HG03558 (cell line): Measurements from ENCODE around the gene MICAL3.
"Not testable (repeated sequence)": the region's sequence is repeated elsewhere in the genome, so short reads cannot be mapped to it uniquely, and the experiment has no call there.

Experiments used
- ATAC-seq: cut with Tn5 transposase; IDR thresholded peaks from one replicate; pipeline ENCODE4 v1.9.1; 2021; ENCODE audit warnings: moderate number of reproducible peaks; ENCODE audit not compliant: unreplicated experiment; ENCODE audit errors: extremely low read depth

The MICAL3 gene

GRCh38 chr22:17939579-17939978 lies 84.8 kb downstream of the MICAL3 start:
- ATAC-seq = no peak

DNA sequence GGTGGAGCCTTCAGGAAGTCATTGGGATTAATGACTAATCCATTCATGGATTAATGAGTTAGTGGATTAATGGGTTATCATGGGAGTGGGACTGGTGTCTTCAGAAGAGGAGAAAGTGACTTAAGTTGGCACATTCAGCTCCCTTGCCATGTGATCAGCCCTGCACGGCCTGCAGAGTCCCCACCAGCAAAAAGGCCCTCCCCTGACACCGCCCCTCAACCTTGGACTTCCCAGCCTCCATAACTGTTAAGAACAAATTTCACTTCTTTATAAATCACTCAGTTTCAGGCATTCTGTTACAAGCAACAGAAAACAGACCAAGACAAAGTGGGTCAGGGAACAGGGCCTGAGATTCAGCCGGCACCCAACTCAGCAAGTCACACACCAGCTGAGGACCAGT lies 85.3 kb downstream of the MICAL3 start:
- no peak for ATAC-seq

GRCh38 chr22:17938484-17938924 lies 85.9 kb downstream of the MICAL3 start:
- no peak for ATAC-seq

DNA sequence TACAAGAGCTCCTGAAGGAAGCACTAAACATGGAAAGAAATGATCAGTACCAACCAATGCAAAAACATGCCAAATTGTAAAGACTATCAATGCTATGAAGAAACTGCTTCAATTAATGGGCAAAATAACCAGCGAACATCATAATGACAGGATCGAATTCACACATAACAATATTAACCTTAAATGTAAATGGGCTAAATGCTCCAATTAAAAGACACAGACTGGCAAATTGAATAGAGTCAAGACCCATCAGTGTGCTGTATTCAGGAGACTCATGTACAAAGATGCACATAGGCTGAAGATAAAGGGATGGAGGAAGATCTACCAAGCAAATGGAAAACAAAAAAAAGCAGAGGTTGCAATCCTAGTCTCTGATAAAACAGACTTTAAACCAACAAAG lies 91.9 kb downstream of the MICAL3 start:
- not testable (repeated sequence) for ATAC-seq

DNA sequence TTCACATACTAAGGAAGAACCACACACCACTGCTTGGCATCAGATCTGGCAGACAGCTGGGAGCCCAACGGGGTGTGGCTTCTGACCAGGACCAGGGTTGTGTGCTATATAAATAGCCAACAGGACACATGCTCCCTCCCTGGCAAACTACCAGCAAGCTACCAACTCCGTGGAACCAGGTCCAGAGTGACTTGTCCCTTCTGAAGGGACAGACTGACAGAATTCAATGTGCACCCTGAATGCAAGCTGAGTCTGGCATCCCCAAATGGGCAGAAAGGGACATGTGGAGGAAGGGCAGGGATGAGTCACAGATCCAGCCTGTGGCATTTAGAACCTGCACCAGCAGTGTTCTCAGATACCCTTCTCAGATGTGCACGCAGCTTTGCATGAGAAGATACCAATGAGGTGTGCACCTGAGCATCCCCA lies 92.9 kb downstream of the MICAL3 start:
- ATAC-seq = no peak

GRCh38 chr22:17930455-17931313 lies 93.7 kb downstream of the MICAL3 start:
- ATAC-seq = no peak

DNA sequence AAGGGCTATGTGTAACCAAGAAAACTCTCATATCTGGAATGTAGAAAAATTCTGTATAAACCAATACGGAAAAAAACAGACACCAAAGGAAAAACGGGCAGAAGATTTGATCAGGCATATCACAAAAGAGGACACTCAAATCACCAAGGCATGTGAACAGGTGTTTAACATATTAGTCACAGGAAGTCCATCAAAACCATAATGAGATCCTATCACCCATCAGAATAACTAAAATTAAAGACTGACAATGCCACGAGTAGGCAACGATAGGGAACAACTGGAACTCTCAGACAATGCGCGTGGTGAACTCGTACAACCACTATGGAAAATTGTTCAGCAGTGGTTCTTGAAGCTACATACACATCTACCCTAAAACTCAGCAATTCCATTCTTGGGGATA lies 94.5 kb downstream of the MICAL3 start:
- no peak for ATAC-seq

GRCh38 chr22:17928391-17928790 lies 96.0 kb downstream of the MICAL3 start:
- no peak for ATAC-seq

DNA sequence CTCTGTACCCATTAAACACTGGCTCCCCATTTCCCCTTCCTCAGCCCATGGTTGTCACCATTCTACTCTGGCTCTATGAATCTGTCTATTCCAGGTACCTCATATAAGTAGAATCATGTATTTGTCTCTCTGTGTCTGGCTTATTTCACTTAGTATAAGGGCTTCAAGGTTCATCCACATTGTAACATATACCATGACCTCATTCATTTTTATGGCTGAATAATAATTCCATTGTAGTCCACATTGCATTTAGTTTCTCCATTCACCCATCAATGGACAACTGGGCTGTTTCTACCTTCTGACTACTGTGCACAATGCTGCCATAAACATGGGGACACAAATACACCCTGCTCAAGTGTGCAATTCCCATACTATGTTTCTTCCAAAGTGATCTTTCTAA lies 97.3 kb downstream of the MICAL3 start:
- no peak for ATAC-seq

DNA sequence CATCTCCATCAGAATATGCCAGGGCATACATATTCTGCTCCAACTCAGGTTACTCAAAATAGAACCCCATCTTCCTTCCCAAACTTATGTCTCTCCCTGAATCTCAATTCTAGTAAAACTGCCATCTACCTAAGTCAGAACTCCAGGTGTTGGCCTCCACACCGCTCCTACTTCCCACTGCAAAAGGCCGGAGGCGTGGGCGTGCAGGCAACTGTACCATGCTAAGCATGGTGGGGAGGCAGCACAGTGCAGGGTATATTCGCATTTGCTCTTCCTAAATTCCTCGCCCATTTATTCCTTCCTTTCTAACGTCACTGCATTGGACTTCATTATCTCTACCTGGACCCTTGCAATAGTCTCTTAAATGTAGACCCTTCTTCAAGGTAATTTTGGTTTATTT lies 97.8 kb downstream of the MICAL3 start:
- no peak for ATAC-seq

GRCh38 chr22:17925431-17925841 lies 98.9 kb downstream of the MICAL3 start:
- ATAC-seq = no peak

DNA sequence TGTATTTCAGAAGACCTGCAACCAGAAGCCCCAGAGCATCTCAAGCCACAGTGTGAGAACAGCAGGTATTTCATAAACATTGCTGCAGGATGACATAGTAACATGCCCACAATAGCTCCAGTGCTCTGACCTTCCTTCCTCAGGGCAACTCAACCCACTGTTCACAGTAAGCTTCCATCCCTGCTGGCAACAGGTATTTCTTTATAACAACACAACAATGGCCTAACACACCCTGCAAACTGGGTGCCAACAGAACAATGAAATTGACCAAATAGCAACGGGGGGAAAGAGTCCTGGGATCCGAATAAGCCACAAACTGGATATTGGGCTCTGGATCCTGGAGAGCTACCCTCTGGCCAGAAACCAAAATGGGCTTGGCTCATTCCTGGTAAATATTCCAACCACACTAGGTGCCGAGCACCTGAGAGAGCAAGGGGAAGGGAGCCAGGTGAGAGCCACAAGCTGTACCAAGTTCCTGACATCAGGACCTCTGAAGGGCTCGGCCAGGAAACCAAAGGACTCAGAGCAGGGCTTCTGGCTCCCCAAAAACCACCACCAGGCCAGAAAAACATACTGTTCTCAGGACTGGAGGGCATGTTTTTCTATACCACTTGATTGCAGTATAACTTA lies 99.5 kb downstream of the MICAL3 start:
- ATAC-seq = no peak

GRCh38 chr22:17924076-17924475 lies 100.3 kb downstream of the MICAL3 start:
- ATAC-seq = no peak

DNA sequence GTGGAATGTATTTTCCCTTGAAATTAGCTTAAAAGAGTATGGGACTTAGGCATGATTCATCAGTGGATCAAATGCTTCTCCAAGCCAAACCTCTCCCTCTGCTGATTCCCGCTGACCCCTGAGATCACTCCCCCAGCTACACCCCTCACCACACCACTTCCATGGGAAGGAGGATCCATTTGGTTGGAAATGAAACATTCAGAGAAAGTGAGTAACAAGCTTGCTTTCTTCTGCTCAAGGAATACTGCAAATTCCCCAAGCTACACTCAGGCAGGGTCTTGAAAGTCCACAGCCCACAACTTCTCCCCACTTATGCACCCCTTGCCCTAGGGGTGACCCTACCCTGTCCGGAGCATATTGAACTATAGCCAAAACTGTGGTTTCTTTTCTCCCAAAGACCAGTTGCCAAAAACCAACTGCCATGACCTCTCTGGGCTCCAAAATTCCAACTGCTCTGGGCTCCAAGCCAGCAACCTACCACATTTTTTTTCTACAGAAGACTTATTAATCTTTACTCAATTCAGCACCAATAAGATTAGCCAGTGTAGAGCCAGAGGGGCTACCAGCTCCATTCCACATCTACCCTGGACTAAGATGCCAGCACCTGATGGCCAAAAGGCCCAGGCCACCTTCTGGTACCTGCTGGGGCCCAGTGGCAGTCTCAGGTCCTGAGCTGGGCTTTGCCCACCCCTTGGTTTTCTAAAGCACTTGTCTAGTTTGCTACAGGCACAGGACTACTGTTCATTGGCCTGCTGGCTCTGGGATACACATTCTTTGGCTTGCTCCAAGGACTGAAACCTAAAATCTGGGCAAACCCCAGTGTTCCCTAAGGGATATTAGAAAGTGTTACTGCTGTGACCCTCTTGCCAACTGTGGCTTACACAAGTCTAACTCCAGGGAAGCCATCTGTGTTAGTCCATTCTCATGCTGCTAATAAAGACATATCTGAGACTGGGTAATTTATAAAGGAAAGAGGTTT lies 101.1 kb downstream of the MICAL3 start:
- ATAC-seq = no peak

- no peak for ATAC-seq
Measured at GRCh38 chr22:17921871-17922821, 102.2 kb downstream of the MICAL3 start.

- ATAC-seq = no peak
Measured at GRCh38 chr22:17920992-17921650, 103.2 kb downstream of the MICAL3 start.

DNA sequence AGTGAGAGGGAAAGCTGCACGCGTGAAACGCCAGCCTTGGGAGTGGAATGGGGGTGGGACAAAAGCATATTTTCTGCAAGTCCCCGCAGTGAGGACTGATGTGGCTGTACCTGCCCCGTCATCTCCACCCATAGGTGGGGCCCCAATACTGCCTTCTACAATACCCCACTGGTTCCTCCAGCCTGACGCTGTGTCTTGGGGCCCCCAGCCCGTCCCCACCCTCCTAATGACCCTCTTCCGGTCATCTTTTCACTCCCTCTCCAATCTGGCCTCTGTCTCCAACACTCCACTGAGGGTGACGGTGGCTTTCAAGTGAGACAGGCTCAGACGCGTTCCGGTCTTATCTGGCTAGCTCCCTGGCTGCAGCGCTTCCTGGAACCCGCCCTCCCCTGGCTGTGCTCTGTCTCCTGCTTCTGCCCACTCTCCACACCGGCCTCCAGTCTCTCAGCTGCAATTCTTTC lies 104.2 kb downstream of the MICAL3 start:
- ATAC-seq = no peak

DNA sequence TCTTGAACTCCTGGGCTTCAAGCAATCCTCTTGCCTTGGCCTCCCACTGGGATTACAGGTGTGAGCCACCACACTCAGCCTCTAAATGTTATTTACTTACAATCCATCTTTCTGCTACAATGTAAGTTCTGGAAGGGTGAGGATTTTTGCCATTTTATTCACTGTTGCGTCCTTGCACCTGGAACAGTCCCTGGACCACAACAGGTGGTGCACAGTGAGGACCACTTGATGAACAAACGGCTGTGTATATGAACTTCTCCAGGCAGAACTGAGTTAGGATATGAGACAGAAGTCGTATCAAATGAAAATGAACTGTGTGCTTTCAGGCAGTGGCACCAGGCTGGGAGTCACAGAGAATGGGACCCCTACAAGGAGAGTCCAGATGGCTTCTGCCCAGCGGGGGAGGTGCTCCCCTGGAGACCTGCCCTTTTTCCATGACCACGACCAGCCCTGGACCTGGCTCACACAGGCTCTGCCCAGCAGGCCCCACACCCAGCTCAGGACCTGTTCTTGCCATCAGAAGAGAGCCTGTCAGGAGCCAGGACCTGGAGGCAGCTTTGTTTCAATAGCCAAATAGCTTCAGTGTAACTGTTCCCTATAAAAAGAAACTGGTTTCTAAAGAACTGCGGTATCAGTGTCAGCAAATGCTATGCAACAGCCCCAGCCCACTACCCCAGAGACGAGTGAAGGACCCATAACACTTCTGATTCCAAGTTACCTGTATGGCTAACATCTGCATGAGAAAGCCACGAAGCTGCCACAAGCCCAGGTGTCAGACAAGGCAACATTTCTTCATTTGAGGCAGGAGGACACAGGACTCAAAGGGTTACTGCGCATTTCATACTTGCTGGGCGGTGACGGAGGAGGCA lies 104.9 kb downstream of the MICAL3 start:
- ATAC-seq = no peak
